Dendritic cell treated with granulocyte-macrophage colony-stimulating factor and Interleukin-4, amounts not matched to agents 40 ng/mL and 50 ng/mL, for 4 days (primary cell): ENCODE data around the gene SUPT6H.
"Not testable (repeated sequence)": the region's sequence is repeated elsewhere in the genome, so short reads cannot be mapped to it uniquely, and the experiment has no call there.

Experiments
- H3K27ac Mint-ChIP-seq: one replicate; pipeline ENCODE4 v1.8.0; 2022; ENCODE audit warnings: mild to moderate bottlenecking, mixed read lengths
- H3K27me3 Mint-ChIP-seq: one replicate; pipeline ENCODE4 v1.8.0; 2022; ENCODE audit warnings: mild to moderate bottlenecking, mixed read lengths
- H3K36me3 Mint-ChIP-seq: one replicate; pipeline ENCODE4 v1.8.0; 2022; ENCODE audit warnings: low read depth, mixed read lengths
- H3K4me1 Mint-ChIP-seq: one replicate; pipeline ENCODE4 v1.8.0; 2022; ENCODE audit warnings: low read depth, mixed read lengths
- H3K4me3 Mint-ChIP-seq: one replicate; pipeline ENCODE4 v1.8.0; 2022; ENCODE audit warnings: mild to moderate bottlenecking, moderate library complexity, mixed read lengths
- H3K9me3 Mint-ChIP-seq: one replicate; pipeline ENCODE4 v1.8.0; 2022; ENCODE audit warnings: mixed read lengths
- intact Hi-C: fragments of 100-400 bp; cut with micrococcal nuclease; formaldehyde crosslinking; loops from one replicate; pipeline ENCODE4 v1.15.0; 2022

The SUPT6H gene

DNA sequence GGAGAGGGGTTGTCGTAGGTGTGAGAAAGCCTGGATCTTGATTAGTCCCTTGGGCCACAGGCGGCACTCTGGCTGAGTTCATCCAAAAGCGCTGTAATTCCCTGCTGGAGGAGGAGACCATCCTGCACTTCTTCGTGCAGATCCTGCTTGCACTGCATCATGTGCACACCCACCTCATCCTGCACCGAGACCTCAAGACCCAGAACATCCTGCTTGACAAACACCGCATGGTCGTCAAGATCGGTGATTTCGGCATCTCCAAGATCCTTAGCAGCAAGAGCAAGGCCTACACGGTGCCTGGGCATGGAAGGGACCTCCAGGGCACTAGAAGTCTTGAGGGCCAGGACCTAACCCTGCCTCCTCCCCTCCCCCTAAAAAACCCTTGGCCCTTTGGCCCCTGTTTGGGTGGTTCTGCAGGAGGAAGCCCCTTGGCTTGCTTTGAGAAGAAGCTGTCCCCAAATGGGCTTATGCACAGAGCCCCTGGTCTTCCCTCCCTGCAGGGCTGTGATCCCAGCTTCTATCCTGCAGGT is 72.8 kb downstream of the SUPT6H start:
- no peak overlapping the region for H3K4me3 Mint-ChIP-seq
- H3K36me3 Mint-ChIP-seq = no peaks in the 10 kb centered on the region
- peaks cover 4% of the 10 kb centered on the region for H3K4me1 Mint-ChIP-seq
- H3K9me3 Mint-ChIP-seq = no peaks in the 10 kb centered on the region
- intact Hi-C loops = no loop called here
- H3K27ac Mint-ChIP-seq = no peak overlapping the region
- H3K27me3 Mint-ChIP-seq = peaks cover 14% of the 10 kb centered on the region

DNA sequence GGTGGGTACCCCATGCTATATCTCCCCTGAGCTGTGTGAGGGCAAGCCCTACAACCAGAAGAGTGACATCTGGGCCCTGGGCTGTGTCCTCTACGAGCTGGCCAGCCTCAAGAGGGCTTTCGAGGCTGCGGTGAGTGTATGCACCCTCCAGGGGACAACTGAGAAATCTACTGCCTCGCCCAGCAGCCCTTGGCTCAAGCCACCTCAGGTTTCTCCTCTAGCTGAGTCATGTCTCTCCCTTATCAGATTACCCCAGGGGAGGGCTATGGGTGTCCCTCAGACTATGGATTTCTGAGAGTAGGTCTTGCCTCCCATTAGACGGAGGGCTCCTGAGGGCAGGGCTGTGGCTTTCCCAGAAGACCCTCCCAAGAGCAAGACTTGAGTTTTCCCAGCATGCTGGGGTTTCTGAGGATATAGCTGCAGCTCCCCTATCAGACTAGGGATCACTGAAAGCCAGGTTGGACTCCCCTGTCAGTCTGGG is 73.3 kb downstream of the SUPT6H start:
- intact Hi-C loops = no loop called here
- Mint-ChIP-seq H3K27ac (no peak overlapping the region), H3K36me3 (no peaks in the 10 kb centered on the region), H3K4me1 (no peaks in the 10 kb centered on the region), H3K4me3 (no peak overlapping the region), H3K27me3 (peaks cover 14% of the 10 kb centered on the region), H3K9me3 (no peaks in the 10 kb centered on the region)

GRCh38 chr17:28735913-28736769 is 74.1 kb downstream of the SUPT6H start:
- intact Hi-C loops, H3K36me3 Mint-ChIP-seq, H3K4me3 Mint-ChIP-seq, H3K9me3 Mint-ChIP-seq, H3K4me1 Mint-ChIP-seq, H3K27ac Mint-ChIP-seq: not testable (repeated sequence)
- H3K27me3 Mint-ChIP-seq = peaks cover 17% of the 10 kb centered on the region

GRCh38 chr17:28737316-28737715 is 75.3 kb downstream of the SUPT6H start:
- H3K27ac Mint-ChIP-seq = no peak overlapping the region

GRCh38 chr17:28737770-28738679 is 76.0 kb downstream of the SUPT6H start:
- Mint-ChIP-seq H3K9me3 (no peaks in the 10 kb centered on the region), H3K27ac (no peak overlapping the region), H3K36me3 (no peaks in the 10 kb centered on the region), H3K27me3 (peaks cover 17% of the 10 kb centered on the region), H3K4me1 (peaks cover 24% of the 10 kb centered on the region), H3K4me3 (no peak overlapping the region)
- intact Hi-C loops = no loop called here

More at GRCh38 chr17:28737316-28737715, 75.3 kb downstream of the SUPT6H start:
- H3K27me3 Mint-ChIP-seq = peaks cover 17% of the 10 kb centered on the region
- no peak overlapping the region for H3K4me3 Mint-ChIP-seq
- H3K9me3 Mint-ChIP-seq = no peaks in the 10 kb centered on the region
- peaks cover 17% of the 10 kb centered on the region for H3K4me1 Mint-ChIP-seq
- H3K36me3 Mint-ChIP-seq = no peaks in the 10 kb centered on the region
- intact Hi-C loops = no loop called here

DNA sequence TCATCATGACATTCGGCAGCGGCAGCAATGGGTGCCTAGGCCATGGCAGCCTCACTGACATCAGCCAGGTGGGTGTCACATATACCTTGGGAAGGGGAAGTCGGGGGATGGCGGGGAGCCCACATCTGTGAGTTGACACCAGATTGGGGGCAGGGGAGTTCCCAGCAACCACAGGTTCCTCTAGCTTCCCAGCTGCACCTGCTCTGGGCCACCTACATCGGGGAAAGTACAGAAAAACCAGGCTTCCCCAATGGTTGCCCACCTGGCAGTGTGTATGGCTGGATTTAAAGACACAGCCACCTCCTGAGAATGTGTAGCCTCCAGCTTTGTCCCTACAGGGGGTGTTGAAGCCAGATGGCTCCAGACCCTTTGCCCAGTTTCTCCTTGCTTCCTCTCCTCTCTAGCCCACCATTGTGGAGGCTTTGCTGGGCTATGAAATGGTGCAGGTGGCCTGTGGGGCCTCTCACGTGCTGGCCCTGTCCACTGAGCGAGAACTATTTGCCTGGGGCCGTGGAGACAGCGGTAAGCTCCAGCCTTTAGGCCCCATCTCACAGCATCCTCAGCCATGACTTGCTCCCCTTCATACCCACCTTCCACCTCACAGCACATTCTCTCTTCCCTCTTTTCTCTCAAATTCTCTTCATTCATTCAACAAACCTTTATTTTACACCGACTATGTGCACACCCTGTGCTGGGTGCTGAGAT is 76.8 kb downstream of the SUPT6H start:
- Mint-ChIP-seq H3K9me3 (no peaks in the 10 kb centered on the region), H3K4me3 (no peak overlapping the region), H3K27ac (no peak overlapping the region), H3K36me3 (no peaks in the 10 kb centered on the region), H3K4me1 (peaks cover 28% of the 10 kb centered on the region), H3K27me3 (peaks cover 17% of the 10 kb centered on the region)
- intact Hi-C loops = no loop called here

DNA sequence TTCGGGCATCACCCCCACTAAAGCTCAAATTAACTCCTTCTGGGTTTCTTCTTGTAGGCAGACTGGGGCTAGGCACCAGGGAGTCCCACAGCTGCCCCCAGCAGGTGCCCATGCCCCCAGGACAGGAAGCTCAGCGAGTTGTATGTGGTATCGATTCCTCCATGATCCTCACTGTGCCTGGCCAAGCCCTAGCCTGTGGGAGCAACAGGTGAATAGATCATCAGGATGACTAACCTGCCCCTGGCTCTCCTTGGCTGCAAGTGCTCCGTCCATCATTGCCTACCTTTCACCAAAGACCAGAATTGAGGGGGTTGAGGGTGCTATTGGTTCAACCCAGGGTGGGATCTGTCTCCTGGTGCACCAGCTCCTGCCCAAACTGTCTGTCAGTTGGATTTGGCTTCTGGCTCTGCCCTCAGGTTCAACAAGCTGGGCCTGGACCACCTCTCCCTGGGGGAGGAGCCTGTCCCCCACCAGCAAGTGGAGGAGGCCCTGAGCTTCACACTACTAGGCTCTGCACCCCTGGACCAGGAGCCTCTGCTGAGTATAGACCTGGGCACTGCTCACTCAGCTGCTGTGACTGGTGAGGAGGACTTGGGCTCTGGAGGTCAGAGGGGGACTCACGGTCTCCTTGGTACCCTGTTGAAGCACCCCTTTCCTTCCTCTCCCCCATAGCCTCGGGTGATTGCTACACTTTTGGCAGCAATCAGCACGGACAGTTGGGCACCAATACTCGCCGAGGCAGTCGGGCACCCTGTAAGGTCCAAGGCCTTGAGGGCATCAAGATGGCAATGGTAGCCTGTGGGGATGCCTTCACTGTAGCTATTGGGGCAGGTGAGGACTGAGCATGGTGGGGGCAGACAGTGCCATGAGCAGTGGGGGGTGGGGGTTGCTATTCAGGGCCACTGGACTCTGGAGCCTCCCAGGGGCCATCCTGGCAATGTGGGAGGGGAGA is 78.7 kb downstream of the SUPT6H start:
- Mint-ChIP-seq H3K27me3 (peaks cover 22% of the 10 kb centered on the region), H3K4me1 (peaks cover 40% of the 10 kb centered on the region)

DNA sequence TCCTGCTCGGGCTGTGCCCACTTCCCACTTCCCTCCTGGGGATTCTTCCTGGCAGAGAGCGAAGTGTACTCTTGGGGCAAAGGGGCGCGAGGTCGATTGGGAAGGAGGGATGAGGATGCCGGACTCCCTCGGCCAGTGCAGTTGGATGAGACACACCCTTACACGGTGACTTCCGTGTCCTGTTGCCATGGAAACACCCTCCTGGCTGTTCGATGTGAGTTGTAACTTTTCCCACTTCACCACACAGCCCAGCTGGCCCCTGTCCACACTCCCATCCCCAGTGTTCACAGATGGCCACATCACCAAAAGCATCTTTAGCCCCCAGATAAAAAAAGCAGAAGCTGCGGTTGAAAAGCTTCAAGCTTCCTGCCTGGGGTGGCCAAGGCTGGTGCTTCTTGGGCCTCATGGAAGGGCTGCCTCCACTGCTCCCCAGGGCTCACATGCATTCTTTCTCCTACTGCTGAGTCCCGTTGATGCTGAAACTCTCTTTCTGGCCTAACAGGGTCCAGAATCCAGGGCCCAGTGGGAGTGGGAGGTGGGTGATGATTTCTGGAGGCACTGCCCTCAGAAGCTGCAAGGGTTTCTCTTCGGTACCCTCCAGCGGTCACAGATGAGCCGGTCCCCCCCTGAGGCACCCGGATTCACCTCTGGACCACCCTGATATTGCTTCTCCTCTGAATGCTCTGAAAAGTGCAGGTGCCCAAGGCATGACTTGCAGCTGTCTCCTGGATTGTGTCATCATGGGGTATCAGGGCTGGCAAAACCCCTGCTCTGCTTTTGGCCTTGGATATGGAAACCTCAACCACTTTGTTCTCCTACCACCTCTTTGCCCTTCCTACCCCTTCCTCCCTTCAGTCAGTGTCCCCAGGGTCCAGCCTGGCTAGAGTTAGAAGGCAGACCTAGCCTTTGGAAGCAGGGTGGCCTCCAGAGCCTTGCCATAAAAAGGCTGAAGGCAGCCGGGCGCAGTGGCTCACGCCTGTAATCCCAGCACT is 79.6 kb downstream of the SUPT6H start:
- H3K4me1 Mint-ChIP-seq = peaks cover 50% of the 10 kb centered on the region
- H3K9me3 Mint-ChIP-seq = no peaks in the 10 kb centered on the region
- intact Hi-C loops = no loop called here
- peak overlapping the region; percentile 85 for H3K27ac Mint-ChIP-seq
- H3K27me3 Mint-ChIP-seq = peaks cover 22% of the 10 kb centered on the region
- no peak overlapping the region for H3K4me3 Mint-ChIP-seq
- peaks cover 6% of the 10 kb centered on the region for H3K36me3 Mint-ChIP-seq

More for the DNA sequence above, 78.7 kb downstream of the SUPT6H start:
- Mint-ChIP-seq H3K4me3 (no peak overlapping the region), H3K9me3 (no peaks in the 10 kb centered on the region), H3K27ac (peak overlapping the region; percentile 85), H3K36me3 (peaks cover 6% of the 10 kb centered on the region)
- intact Hi-C loops = no loop called here

DNA sequence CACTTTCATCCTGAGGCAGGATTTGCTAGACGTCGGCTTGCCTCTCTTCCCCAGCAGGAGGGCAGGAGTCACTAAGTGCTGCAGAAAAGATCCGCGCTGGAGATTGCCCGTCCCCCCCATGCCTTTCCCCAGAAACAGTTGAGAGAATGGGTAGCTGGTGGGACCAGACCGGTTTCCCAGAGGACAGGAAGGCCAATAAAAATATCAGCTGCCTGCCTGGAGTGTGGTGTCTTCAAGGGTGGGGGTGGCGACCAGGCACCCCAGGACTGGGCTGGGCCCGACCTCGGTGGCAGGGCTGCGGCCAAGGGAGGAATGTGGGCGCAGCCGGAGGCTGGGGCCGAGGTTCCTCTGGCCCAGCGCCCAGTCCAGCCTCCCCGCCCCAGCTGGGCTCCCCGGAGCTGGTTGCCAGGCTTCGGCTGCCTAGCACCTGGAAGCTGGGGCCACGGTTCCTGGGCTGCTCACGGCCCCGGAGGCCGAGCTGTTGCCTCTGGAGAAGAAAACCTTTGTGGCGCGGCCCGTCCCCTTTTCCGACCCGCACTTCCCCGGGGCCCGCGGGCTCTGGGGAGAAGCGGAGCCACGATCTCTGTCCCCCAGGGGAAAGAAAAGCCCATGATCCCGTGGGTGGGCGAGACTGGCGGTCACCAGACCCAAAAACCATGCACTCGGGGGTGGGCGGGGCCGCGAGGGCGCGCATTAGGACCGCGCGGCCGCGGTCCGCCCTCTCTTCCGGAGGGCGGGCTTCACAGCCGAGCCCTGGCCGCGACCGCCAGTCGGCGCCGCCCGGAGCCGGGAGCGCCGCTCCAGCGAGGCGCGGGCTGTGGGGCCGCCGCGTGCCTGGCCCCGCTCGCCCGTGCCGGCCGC is 81.5 kb downstream of the SUPT6H start, which contains the start of gene TRAF4:
TSS of gene TRAF4 (plus strand) at position 769 of the 861 bp plus-strand sequence. CDS start 102 bp downstream, outside the sequence.
- Mint-ChIP-seq H3K4me1 (peaks cover 57% of the 10 kb centered on the region), H3K27me3 (peaks cover 18% of the 10 kb centered on the region), H3K9me3 (no peaks in the 10 kb centered on the region), H3K4me3 (peak within 1 kb of the TSS; percentile 79), H3K36me3 (peaks cover 25% of the 10 kb centered on the region), H3K27ac (peak within 1 kb of the TSS; percentile 85)
- intact Hi-C loops = loop anchor here (1.0 kb wide), 1 partner anchor 15 kb away; the partner anchor contains the start of gene NEK8

- Mint-ChIP-seq H3K27ac (peak overlapping the region; percentile 85), H3K36me3 (peaks cover 33% of the 10 kb centered on the region), H3K4me3 (peak overlapping the region; percentile 79), H3K9me3 (no peaks in the 10 kb centered on the region), H3K27me3 (peaks cover 13% of the 10 kb centered on the region), H3K4me1 (peaks cover 57% of the 10 kb centered on the region)
- intact Hi-C loops = no loop called here
Measured at GRCh38 chr17:28744104-28744971, 82.3 kb downstream of the SUPT6H start.
